ENCODE results near the gene ATP6V0A1. TPM values are rescaled to one million over a fixed set of nuclear protein-coding genes. Genes with fewer than 3 reads are reported as not detected.
"Not testable (repeated sequence)": the region's sequence is repeated elsewhere in the genome, so short reads cannot be mapped to it uniquely, and the experiment has no call there.

The ATP6V0A1 gene
- total RNA-seq, 2 experiments from 2014 or later: 5.8 to 7.1 TPM

DNA sequence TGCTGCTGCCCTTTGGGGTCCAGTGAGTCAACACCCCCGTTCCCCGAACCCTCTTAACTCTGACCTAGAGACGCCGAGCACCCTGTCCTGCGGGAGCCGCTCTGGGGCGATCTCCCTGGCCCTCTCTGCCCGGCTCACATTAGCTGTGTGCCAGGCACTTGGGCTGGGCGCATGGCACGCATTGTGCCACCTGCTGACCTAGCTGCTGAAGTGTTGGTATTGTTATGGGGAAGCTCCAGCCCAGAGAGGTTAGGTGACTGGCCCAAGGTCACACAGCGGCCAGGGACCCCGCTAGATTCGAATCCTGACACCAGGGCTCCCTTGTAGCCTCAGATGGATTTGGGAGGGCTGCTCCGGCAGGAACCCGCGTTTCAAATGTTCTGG lies 95.2 kb downstream of the ATP6V0A1 start:
- no peaks in the 10 kb centered on the region for H3K9me3 Mint-ChIP-seq
- ATAC-seq: peak; percentile 20
- ChIA-PET CTCF (interaction anchor here (0.7 to 1.8 kb wide), 7 partner anchors 12 to 256 kb away, joined by 3 to 6 read pairs (median 3); no protein-coding TSS in a partner anchor), POLR2A (interaction anchor here (0.8 to 2.3 kb wide), 4 partner anchors 10 to 54 kb away, joined by 3 to 12 read pairs (median 4); no protein-coding TSS in a partner anchor)
- H3K27me3 Mint-ChIP-seq: no peaks in the 10 kb centered on the region
- H3K4me1 Mint-ChIP-seq (ENCODE audit: low read depth): peaks cover 18% of the 10 kb centered on the region
- H3K36me3 Mint-ChIP-seq (ENCODE audit: low read depth): peaks cover 3% of the 10 kb centered on the region
- H3K4me3 Mint-ChIP-seq: peak overlapping the region; percentile 91
- intact Hi-C loops (cut with micrococcal nuclease): no loop called here
- peak overlapping the region; percentile 85 for H3K27ac Mint-ChIP-seq
- peak; percentile 45 for DNase-seq
- TF ChIP-seq, protein P1, sequence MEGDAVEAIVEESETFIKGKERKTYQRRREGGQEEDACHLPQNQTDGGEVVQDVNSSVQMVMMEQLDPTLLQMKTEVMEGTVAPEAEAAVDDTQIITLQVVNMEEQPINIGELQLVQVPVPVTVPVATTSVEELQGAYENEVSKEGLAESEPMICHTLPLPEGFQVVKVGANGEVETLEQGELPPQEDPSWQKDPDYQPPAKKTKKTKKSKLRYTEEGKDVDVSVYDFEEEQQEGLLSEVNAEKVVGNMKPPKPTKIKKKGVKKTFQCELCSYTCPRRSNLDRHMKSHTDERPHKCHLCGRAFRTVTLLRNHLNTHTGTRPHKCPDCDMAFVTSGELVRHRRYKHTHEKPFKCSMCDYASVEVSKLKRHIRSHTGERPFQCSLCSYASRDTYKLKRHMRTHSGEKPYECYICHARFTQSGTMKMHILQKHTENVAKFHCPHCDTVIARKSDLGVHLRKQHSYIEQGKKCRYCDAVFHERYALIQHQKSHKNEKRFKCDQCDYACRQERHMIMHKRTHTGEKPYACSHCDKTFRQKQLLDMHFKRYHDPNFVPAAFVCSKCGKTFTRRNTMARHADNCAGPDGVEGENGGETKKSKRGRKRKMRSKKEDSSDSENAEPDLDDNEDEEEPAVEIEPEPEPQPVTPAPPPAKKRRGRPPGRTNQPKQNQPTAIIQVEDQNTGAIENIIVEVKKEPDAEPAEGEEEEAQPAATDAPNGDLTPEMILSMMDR (IDR thresholded peaks at IDR 0.05): no peak

DNA sequence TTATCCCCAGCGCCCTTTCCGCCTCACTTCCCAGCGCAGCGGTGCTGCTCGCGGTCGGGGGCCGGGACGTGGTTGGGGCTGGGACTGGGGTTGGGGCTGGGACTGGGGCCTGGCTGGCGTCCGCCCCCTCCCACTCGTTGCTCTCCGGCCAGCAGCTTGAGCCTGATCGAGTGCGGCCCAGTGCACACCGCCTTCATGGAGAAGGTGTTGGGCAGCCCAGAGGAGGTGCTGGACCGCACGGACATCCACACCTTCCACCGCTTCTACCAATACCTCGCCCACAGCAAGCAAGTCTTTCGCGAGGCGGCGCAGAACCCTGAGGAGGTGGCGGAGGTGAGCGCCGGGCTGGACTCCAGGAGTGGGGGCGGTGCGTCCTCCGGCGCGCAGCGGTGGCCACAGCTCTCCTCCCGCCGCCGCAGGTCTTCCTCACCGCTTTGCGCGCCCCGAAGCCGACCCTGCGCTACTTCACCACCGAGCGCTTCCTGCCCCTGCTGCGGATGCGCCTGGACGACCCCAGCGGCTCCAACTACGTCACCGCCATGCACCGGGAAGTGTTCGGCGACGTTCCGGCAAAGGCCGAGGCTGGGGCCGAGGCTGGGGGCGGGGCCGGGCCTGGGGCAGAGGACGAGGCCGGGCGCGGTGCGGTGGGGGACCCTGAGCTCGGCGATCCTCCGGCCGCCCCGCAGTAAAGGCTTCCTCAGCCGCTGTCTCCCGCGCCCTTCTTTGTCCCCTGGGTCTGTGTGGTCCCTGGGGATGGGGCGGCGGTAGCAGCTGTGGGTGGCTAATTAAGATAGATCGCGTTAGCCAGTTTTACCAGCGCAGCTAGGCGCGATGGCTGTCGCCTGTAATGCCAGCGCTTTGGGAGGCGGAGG lies 95.8 kb downstream of the ATP6V0A1 start:
- intact Hi-C loops (cut with micrococcal nuclease): no loop called here
- peak overlapping the region; percentile 85 for H3K27ac Mint-ChIP-seq
- peak; percentile 90 for DNase-seq
- POLR2A ChIA-PET: interaction anchor here (0.8 to 2.3 kb wide), 5 partner anchors 11 to 54 kb away, joined by 3 to 12 read pairs (median 4); no protein-coding TSS in a partner anchor
- TF ChIP-seq, protein P1 (IDR thresholded peaks at IDR 0.05): no peak
- H3K36me3 Mint-ChIP-seq (ENCODE audit: low read depth): peaks cover 3% of the 10 kb centered on the region
- H3K4me1 Mint-ChIP-seq (ENCODE audit: low read depth): peaks cover 12% of the 10 kb centered on the region
- H3K9me3 Mint-ChIP-seq: no peaks in the 10 kb centered on the region
- peak; percentile 94 for ATAC-seq
- peak overlapping the region; percentile 91 for H3K4me3 Mint-ChIP-seq
- no peaks in the 10 kb centered on the region for H3K27me3 Mint-ChIP-seq
- CTCF ChIA-PET: interaction anchor here (0.7 to 1.8 kb wide), 9 partner anchors 10 to 256 kb away, joined by 3 to 6 read pairs (median 3); no protein-coding TSS in a partner anchor

DNA sequence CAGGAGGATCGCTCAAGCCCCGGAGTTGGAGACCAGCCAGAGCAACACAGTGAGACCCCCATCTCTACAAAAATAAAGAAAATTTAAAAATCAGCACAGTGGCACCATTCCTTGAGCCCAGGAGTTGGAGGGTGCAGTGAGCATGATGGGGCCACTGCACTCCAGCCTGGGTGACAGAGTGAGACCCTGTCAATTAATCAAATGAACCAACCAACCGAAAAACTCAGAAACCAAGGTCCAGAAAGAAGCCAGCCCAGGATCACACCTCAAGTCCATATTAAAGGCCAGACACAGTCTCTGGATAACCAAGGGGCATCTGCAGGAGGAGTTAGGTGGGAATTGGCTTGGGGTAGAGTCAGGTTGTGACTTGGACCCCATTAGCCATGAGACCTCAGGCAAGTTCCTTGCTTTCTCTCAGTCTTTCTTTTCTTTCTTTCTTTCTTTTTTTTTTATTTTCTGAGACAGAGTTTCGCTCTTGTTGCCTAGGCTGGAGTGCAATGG lies 96.5 kb downstream of the ATP6V0A1 start:
- ChIA-PET POLR2A (interaction anchor here (1.1 to 2.3 kb wide), 2 partner anchors 14 to 37 kb away, joined by 4 to 12 read pairs; no protein-coding TSS in a partner anchor), CTCF (interaction anchor here (0.7 to 1.8 kb wide), 5 partner anchors 9 to 28 kb away, joined by 3 to 5 read pairs (median 3); no protein-coding TSS in a partner anchor)
- Mint-ChIP-seq H3K9me3 (no peaks in the 10 kb centered on the region), H3K4me3 (peak overlapping the region; percentile 91), H3K27me3 (no peaks in the 10 kb centered on the region), H3K4me1 (ENCODE audit: low read depth) (peaks cover 13% of the 10 kb centered on the region), H3K27ac (peak overlapping the region; percentile 85), H3K36me3 (ENCODE audit: low read depth) (peaks cover 3% of the 10 kb centered on the region)
- intact Hi-C loops (cut with micrococcal nuclease): no loop called here
- ATAC-seq (peak; percentile 1), DNase-seq (no peak)
- TF ChIP-seq, protein P1 (IDR thresholded peaks at IDR 0.05): no peak

DNA sequence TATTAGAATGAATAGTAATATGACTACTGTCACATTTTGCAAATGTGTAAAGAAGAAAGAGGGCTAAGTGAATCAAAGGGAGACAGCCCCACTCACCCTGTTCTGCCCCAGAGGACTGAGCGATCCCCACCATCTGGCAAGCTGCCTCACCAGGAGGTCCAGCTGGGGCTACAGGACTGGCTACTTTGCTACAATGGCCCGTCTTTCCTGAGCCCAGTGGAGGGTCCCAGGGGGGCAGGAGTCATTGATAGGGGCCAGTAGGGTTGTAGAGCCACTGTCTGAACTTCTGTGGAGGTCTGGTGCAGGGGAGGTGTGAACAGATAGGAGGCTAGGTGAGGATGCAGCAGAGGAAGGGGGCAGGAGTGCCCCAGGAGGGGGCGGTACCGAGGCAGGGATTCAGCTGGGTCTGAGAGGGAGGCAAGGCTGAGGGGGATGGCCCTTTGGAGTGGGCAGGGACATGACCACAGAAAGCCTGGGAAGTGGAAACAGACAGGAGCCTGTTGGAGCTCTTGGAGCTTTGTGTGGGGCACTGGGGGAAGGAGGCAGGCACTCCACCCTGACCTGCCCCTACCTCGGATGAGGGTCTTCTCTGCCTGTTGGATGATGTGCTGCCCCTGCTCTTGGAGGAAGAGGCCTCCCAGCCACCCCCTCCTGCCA lies 97.4 kb downstream of the ATP6V0A1 start:
- H3K27me3 Mint-ChIP-seq; CTCF ChIA-PET; H3K9me3 Mint-ChIP-seq; intact Hi-C loops (cut with micrococcal nuclease); DNase-seq; H3K36me3 Mint-ChIP-seq (ENCODE audit: low read depth); POLR2A ChIA-PET: not testable (repeated sequence)
- peak overlapping the region; percentile 25 for H3K27ac Mint-ChIP-seq
- peak; percentile 35 for ATAC-seq
- peak overlapping the region; percentile 91 for H3K4me3 Mint-ChIP-seq
- peaks cover 12% of the 10 kb centered on the region for H3K4me1 Mint-ChIP-seq (ENCODE audit: low read depth)
- TF ChIP-seq, protein P1 (IDR thresholded peaks at IDR 0.05): peak; percentile 39

Data from activated CD8-positive, alpha-beta T cell treated with anti-CD3 and anti-CD28 coated beads for 36 hours (primary cell).